HEK293 (cell line): ENCODE data around the gene FRMPD4.

Experiments used
- ATF2 ChIP-seq: fragments of 450-650 bp; formaldehyde crosslinking; IDR thresholded peaks from 2 replicates; pipeline ENCODE4 v1.5.1; 2016; ENCODE audit warnings: missing biosample characterization, missing genetic modification characterization, low read depth
- BCL6B ChIP-seq: fragments of 450-650 bp; formaldehyde crosslinking; IDR thresholded peaks from 2 replicates; pipeline ENCODE4 v1.5.1; 2017; ENCODE audit warnings: missing biosample characterization, missing genetic modification characterization
- FEZF1 ChIP-seq: fragments of 450-650 bp; formaldehyde crosslinking; IDR thresholded peaks from 2 replicates; pipeline ENCODE4 v1.5.1; 2016; ENCODE audit warnings: missing biosample characterization, missing genetic modification characterization
- GFI1B ChIP-seq: fragments of 450-650 bp; formaldehyde crosslinking; IDR thresholded peaks from 2 replicates; pipeline ENCODE4 v1.5.1; 2016; ENCODE audit warnings: missing biosample characterization, missing genetic modification characterization
- HOXD13 ChIP-seq: sonication (generic); formaldehyde crosslinking; IDR thresholded peaks from 2 replicates; pipeline ENCODE4 v1.8.0; 2022; ENCODE audit warnings: missing genetic modification reagents, borderline replicate concordance
- KLF1 ChIP-seq: fragments of 450-650 bp; formaldehyde crosslinking; IDR thresholded peaks from 2 replicates; pipeline ENCODE4 v1.5.1; 2016; ENCODE audit warnings: missing biosample characterization, missing genetic modification characterization
- KLF10 ChIP-seq: fragments of 450-650 bp; IDR thresholded peaks from 2 replicates; pipeline ENCODE4 v1.5.1; 2018; ENCODE audit warnings: missing biosample characterization, mild to moderate bottlenecking, missing genetic modification characterization
- MZF1 ChIP-seq: fragments of 450-650 bp; formaldehyde crosslinking; IDR thresholded peaks from 2 replicates; pipeline ENCODE4 v1.5.1; 2017; ENCODE audit warnings: missing biosample characterization, missing genetic modification characterization, borderline replicate concordance
- OSR2 ChIP-seq: fragments of 450-650 bp; formaldehyde crosslinking; IDR thresholded peaks from 2 replicates; pipeline ENCODE4 v1.5.1; 2016; ENCODE audit warnings: missing biosample characterization, missing genetic modification characterization
- OVOL3 ChIP-seq: fragments of 450-650 bp; formaldehyde crosslinking; IDR thresholded peaks from 2 replicates; pipeline ENCODE4 v1.5.1; 2016; ENCODE audit warnings: missing biosample characterization, missing genetic modification characterization
- PRDM6 ChIP-seq: fragments of 450-650 bp; formaldehyde crosslinking; IDR thresholded peaks from 2 replicates; pipeline ENCODE4 v1.5.1; 2017; ENCODE audit warnings: missing biosample characterization, missing genetic modification characterization
- SCRT1 ChIP-seq: fragments of 450-650 bp; formaldehyde crosslinking; IDR thresholded peaks from 2 replicates; pipeline ENCODE4 v1.5.1; 2016; ENCODE audit warnings: missing biosample characterization, missing genetic modification characterization, borderline replicate concordance
- TCF7L2 ChIP-seq: IDR thresholded peaks from 2 replicates; pipeline ENCODE4 v1.6.1; 2011; ENCODE audit warnings: low read depth, mild to moderate bottlenecking, inconsistent platforms, low read length, moderate library complexity, borderline replicate concordance
- YY1 ChIP-seq: fragments of 450-650 bp; formaldehyde crosslinking; IDR thresholded peaks from 2 replicates; pipeline ENCODE4 v1.5.1; 2018; ENCODE audit warnings: missing biosample characterization, missing genetic modification characterization
- ZBTB1 ChIP-seq: fragments of 450-650 bp; formaldehyde crosslinking; IDR thresholded peaks from 2 replicates; pipeline ENCODE4 v1.5.1; 2016; ENCODE audit warnings: missing biosample characterization, missing genetic modification characterization
- ZBTB17 ChIP-seq: fragments of 450-650 bp; formaldehyde crosslinking; IDR thresholded peaks from 2 replicates; pipeline ENCODE4 v1.5.1; 2016; ENCODE audit warnings: missing biosample characterization, missing genetic modification characterization
- ZIC2 ChIP-seq: fragments of 450-650 bp; formaldehyde crosslinking; IDR thresholded peaks from 2 replicates; pipeline ENCODE4 v1.5.1; 2016; ENCODE audit warnings: missing biosample characterization, missing genetic modification characterization
- ZNF10 ChIP-seq: fragments of 450-650 bp; formaldehyde crosslinking; IDR thresholded peaks from 2 replicates; pipeline ENCODE4 v1.5.1; 2017; ENCODE audit warnings: missing biosample characterization, missing genetic modification characterization
- ZNF114 ChIP-seq: fragments of 450-650 bp; formaldehyde crosslinking; IDR thresholded peaks from 2 replicates; pipeline ENCODE4 v1.5.0; 2017; ENCODE audit warnings: missing biosample characterization, missing genetic modification characterization
- ZNF121 ChIP-seq: fragments of 450-650 bp; formaldehyde crosslinking; IDR thresholded peaks from 2 replicates; pipeline ENCODE4 v1.5.1; 2016; ENCODE audit warnings: missing biosample characterization, missing genetic modification characterization
- ZNF132 ChIP-seq: fragments of 450-650 bp; formaldehyde crosslinking; IDR thresholded peaks from 2 replicates; pipeline ENCODE4 v1.5.1; 2017; ENCODE audit warnings: missing biosample characterization, missing genetic modification characterization, borderline replicate concordance
- ZNF138 ChIP-seq: fragments of 450-650 bp; formaldehyde crosslinking; IDR thresholded peaks from 2 replicates; pipeline ENCODE4 v1.5.1; 2016; ENCODE audit warnings: missing biosample characterization, missing genetic modification characterization, borderline replicate concordance
- ZNF146 ChIP-seq: fragments of 450-650 bp; formaldehyde crosslinking; IDR thresholded peaks from 2 replicates; pipeline ENCODE4 v1.5.1; 2016; ENCODE audit warnings: missing biosample characterization, missing genetic modification characterization
- ZNF19 ChIP-seq: fragments of 450-650 bp; formaldehyde crosslinking; IDR thresholded peaks from 2 replicates; pipeline ENCODE4; 2016; ENCODE audit warnings: missing biosample characterization, missing genetic modification characterization, low read depth
- ZNF366 ChIP-seq: fragments of 450-650 bp; formaldehyde crosslinking; conservative IDR thresholded peaks from 2 replicates; pipeline ENCODE4 v1.5.1; 2016; ENCODE audit warnings: missing biosample characterization, missing genetic modification characterization
- ZNF391 ChIP-seq: fragments of 450-650 bp; formaldehyde crosslinking; IDR thresholded peaks from 2 replicates; pipeline ENCODE4 v1.5.1; 2016; ENCODE audit warnings: low read depth, missing biosample characterization, missing genetic modification characterization, borderline replicate concordance
- ZNF423 ChIP-seq: fragments of 450-650 bp; formaldehyde crosslinking; IDR thresholded peaks from 2 replicates; pipeline ENCODE4 v1.5.1; 2016; ENCODE audit warnings: missing biosample characterization, missing genetic modification characterization
- ZNF449 ChIP-seq: fragments of 450-650 bp; formaldehyde crosslinking; IDR thresholded peaks from 2 replicates; pipeline ENCODE4 v1.5.1; 2017; ENCODE audit warnings: missing biosample characterization, mild to moderate bottlenecking, missing genetic modification characterization, moderate library complexity
- ZNF561 ChIP-seq: fragments of 450-650 bp; IDR thresholded peaks from 2 replicates; pipeline ENCODE4 v1.5.1; 2018; ENCODE audit warnings: missing biosample characterization, missing genetic modification characterization, borderline replicate concordance
- ZNF571 ChIP-seq: fragments of 450-650 bp; formaldehyde crosslinking; IDR thresholded peaks from 2 replicates; pipeline ENCODE4 v1.5.0; 2017; ENCODE audit warnings: missing biosample characterization, missing genetic modification characterization
- ZNF596 ChIP-seq: fragments of 450-650 bp; IDR thresholded peaks from 2 replicates; pipeline ENCODE4 v1.5.0; 2018; ENCODE audit warnings: missing biosample characterization, mild to moderate bottlenecking, missing genetic modification characterization, moderate library complexity
- ZNF610 ChIP-seq: fragments of 450-650 bp; formaldehyde crosslinking; IDR thresholded peaks from 2 replicates; pipeline ENCODE4 v1.5.1; 2016; ENCODE audit warnings: missing biosample characterization, missing genetic modification characterization, borderline replicate concordance
- ZNF629 ChIP-seq: fragments of 450-650 bp; formaldehyde crosslinking; IDR thresholded peaks from 2 replicates; pipeline ENCODE4 v1.5.1; 2017; ENCODE audit warnings: missing biosample characterization, missing genetic modification characterization
- ZNF664 ChIP-seq: fragments of 450-650 bp; formaldehyde crosslinking; IDR thresholded peaks from 2 replicates; pipeline ENCODE4 v1.5.1; 2016; ENCODE audit warnings: missing biosample characterization, missing genetic modification characterization
- ZNF76 ChIP-seq: fragments of 450-650 bp; formaldehyde crosslinking; IDR thresholded peaks from 2 replicates; pipeline ENCODE4; 2016; ENCODE audit warnings: low read depth, missing biosample characterization, missing genetic modification characterization, borderline replicate concordance
- ZSCAN16 ChIP-seq: fragments of 450-650 bp; formaldehyde crosslinking; IDR thresholded peaks from 2 replicates; pipeline ENCODE4 v1.5.1; 2016; ENCODE audit warnings: missing biosample characterization, missing genetic modification characterization
- ZSCAN30 ChIP-seq: fragments of 450-650 bp; IDR thresholded peaks from 2 replicates; pipeline ENCODE4 v1.5.1; 2018; ENCODE audit warnings: missing biosample characterization, mild to moderate bottlenecking, missing genetic modification characterization, moderate library complexity

Gene FRMPD4

GRCh38 chrX:12240491-12240890 is 102.2 kb downstream of the FRMPD4 start (continued):
- 0 out of 2 replicates have a peak, but pooled peaks have one; percentile 16 for TF ChIP-seq ZNF146 (tag by site-specific recombination)
- TF ChIP-seq ZNF76 (tag by site-specific recombination), result 0 out of 2 replicates have a peak, but pooled peaks have one; percentile 17
- TF ChIP-seq TCF7L2, result peak; percentile 95
- 0 out of 2 replicates have a peak, but pooled peaks have one; percentile 23 for TF ChIP-seq ZIC2 (tag by site-specific recombination)
- TF ChIP-seq ZSCAN16 (tag by site-specific recombination), result peak; percentile 22; the same call in 1 of the 2 replicates
- TF ChIP-seq ZNF610 (tag by site-specific recombination), result peak; percentile 60; the same call in 1 of the 2 replicates
- TF ChIP-seq ZSCAN30 (tag by site-specific recombination), result peak; percentile 73
- peak; percentile 53; the same call in 1 of the 2 replicates for TF ChIP-seq ZBTB1
- TF ChIP-seq ZNF10 (tag by site-specific recombination), result peak; percentile 73; the same call in 1 of the 2 replicates
- TF ChIP-seq ZNF132 (tag by site-specific recombination), result no peak
- peak; percentile 97 for TF ChIP-seq PRDM6 (tag by site-specific recombination)
- no peak for TF ChIP-seq ZNF571 (tag by site-specific recombination)
- peak; percentile 85 for TF ChIP-seq BCL6B (tag by site-specific recombination)
- TF ChIP-seq KLF10 (tag by site-specific recombination), result peak; percentile 81
- peak; percentile 68; the same call in 1 of the 2 replicates for TF ChIP-seq ZNF391 (tag by site-specific recombination)
- TF ChIP-seq ZNF561 (tag by site-specific recombination), result peak; percentile 79
- peak; percentile 92 for TF ChIP-seq GFI1B (tag by site-specific recombination)
- peak; percentile 77 for TF ChIP-seq ZNF664 (tag by site-specific recombination)
- TF ChIP-seq HOXD13 (CRISPR knock-in tag), result peak; percentile 91
- TF ChIP-seq YY1 (tag by site-specific recombination), result peak; percentile 56
- peak; percentile 61 for TF ChIP-seq ATF2 (tag by site-specific recombination)
- TF ChIP-seq MZF1 (tag by site-specific recombination), result 0 out of 2 replicates have a peak, but pooled peaks have one; percentile 37
- peak; percentile 59; the same call in 1 of the 2 replicates for TF ChIP-seq ZNF121 (tag by site-specific recombination)
- peak; percentile 69 for TF ChIP-seq ZNF366 (tag by site-specific recombination)
- peak; percentile 100 for TF ChIP-seq FEZF1 (tag by site-specific recombination)
- TF ChIP-seq ZNF114 (tag by site-specific recombination), result no peak
- TF ChIP-seq ZNF596 (tag by site-specific recombination), result 0 out of 2 replicates have a peak, but pooled peaks have one; percentile 13
- peak; percentile 91; the same call in 1 of the 2 replicates for TF ChIP-seq ZNF19 (tag by site-specific recombination)
- peak; percentile 41; the same call in 1 of the 2 replicates for TF ChIP-seq ZNF629 (tag by site-specific recombination)
- TF ChIP-seq OVOL3, result peak; percentile 87
- TF ChIP-seq ZNF423 (tag by site-specific recombination), result peak; percentile 49; the same call in 1 of the 2 replicates
- no peak for TF ChIP-seq KLF1 (tag by site-specific recombination)
- peak; percentile 83; the same call in 1 of the 2 replicates for TF ChIP-seq SCRT1 (tag by site-specific recombination)
- peak; percentile 92 for TF ChIP-seq OSR2 (tag by site-specific recombination)
- TF ChIP-seq ZNF138, result no peak
- peak; percentile 21; the same call in 1 of the 2 replicates for TF ChIP-seq ZBTB17 (tag by site-specific recombination)
- 0 out of 2 replicates have a peak, but pooled peaks have one; percentile 34 for TF ChIP-seq ZNF449 (tag by site-specific recombination)
